Thyroid gland (tissue), 4 donors: ENCODE data around the gene PDAP1.

Experiments
- CTCF ChIP-seq, 6 experiments: fragments of 200-600 bp in 3 of 6; fragments of 450-650 bp in 3 of 6; sonication (generic) in 3 of 6; IDR thresholded peaks; one replicate each; pipeline ENCODE4 v1.5.1; 2016 to 2019; ENCODE audit warnings: antibody characterized with exemption in 6 of 6, mild to moderate bottlenecking in 2 of 6, inconsistent platforms in 1 of 6, moderate library complexity in 1 of 6
- POLR2A ChIP-seq, 2 donors: fragments of 450-650 bp; IDR thresholded peaks; one replicate each; pipeline ENCODE4 v1.6.1; 2017; ENCODE audit warnings: antibody characterized with exemption in 2 of 2, mild to moderate bottlenecking in 2 of 2, moderate library complexity in 1 of 2

- no peak for TF ChIP-seq CTCF (IDR thresholded peaks at IDR 0.05)
- TF ChIP-seq POLR2A (IDR thresholded peaks at IDR 0.05), result no peak
These were observed 47.5 kb upstream of the PDAP1 start for GRCh38 chr7:99455874-99456273.
